Urinary bladder (tissue), 4 donors: Measurements from ENCODE around the gene PIK3R2. TPM values are rescaled to one million over a fixed set of nuclear protein-coding genes. Genes with fewer than 3 reads are reported as not detected.
A peak's percentile ranks its signal among the peaks of the same experiment; 100 is the strongest.
"Not testable (repeated sequence)": the region's sequence is repeated elsewhere in the genome, so short reads cannot be mapped to it uniquely, and the experiment has no call there.

ENCODE experiments used
- DNase-seq: peaks from one replicate; pipeline ENCODE4 v3.0.0-alpha.2; 2015; ENCODE audit errors: extremely low spot score
- H3K27ac ChIP-seq: one replicate; pipeline ENCODE4 v1.5.1; 2013; ENCODE audit warnings: low read depth, mild to moderate bottlenecking, moderate library complexity
- H3K36me3 ChIP-seq: one replicate; pipeline ENCODE4 v1.6.1; 2013; ENCODE audit warnings: mild to moderate bottlenecking, moderate library complexity; ENCODE audit not compliant: insufficient read depth
- H3K4me1 ChIP-seq: one replicate; pipeline ENCODE4 v1.6.1; 2013; ENCODE audit warnings: mild to moderate bottlenecking, moderate library complexity; ENCODE audit not compliant: insufficient read depth
- H3K4me3 ChIP-seq: one replicate; pipeline ENCODE4 v1.5.1; 2013; ENCODE audit warnings: low read depth, low read length
- WGBS: extraction: QIAGEN DNeasy Blood & Tissue Kit; methylation state at CpG from one replicate; pipeline ENCODE4 v1.1.7; 2013; 5-methylcytosine and 5-hydroxymethylcytosine counted together
- polyA plus RNA-seq: library from polyadenylated mRNA; stranded (reverse); fragments of 200-250 nt; gene quantifications from one replicate; pipeline ENCODE4 v1.2.3, GENCODE V29; 2013
- total RNA-seq: library from RNA; depleted of rRNA; stranded (reverse); fragments of >200 nt; gene quantifications from one replicate; pipeline ENCODE4 v1.2.3, GENCODE V29; 2014
- donor health status: healthy with polysubstance abuse.
- donor health status: healthy.

PIK3R2 gene
- total RNA-seq (12.2 TPM), polyA plus RNA-seq (17.0 TPM)

- under 1% methylated on average over 86 of the region's 86 CpGs for WGBS
- Histone ChIP-seq H3K36me3 (peaks cover 3% of the 10 kb centered on the region), H3K4me3 (peak within 1 kb of the TSS; percentile 68), H3K27ac (peak within 1 kb of the TSS; percentile 87), H3K4me1 (peaks cover 2% of the 10 kb centered on the region)
- peak; percentile 99 for DNase-seq
Observed at GRCh38 chr19:18152817-18153555, at the start of gene PIK3R2. PIK3R2 (plus strand) TSS chr19:18153163; CDS start chr19:18155880, 2,717 bp downstream.

- whole genome bisulfite sequencing = 70% methylated on average over 5 of the region's 5 CpGs
- DNase-seq = no peak
- Histone ChIP-seq H3K4me1 (no peaks in the 10 kb centered on the region), H3K36me3 (no peaks in the 10 kb centered on the region), H3K4me3 (no peak overlapping the region), H3K27ac (no peak overlapping the region)
Observed at GRCh38 chr19:18104793-18105131, 48.2 kb upstream of the PIK3R2 start.

- H3K36me3 ChIP-seq, DNase-seq, H3K27ac ChIP-seq, H3K4me3 ChIP-seq, H3K4me1 ChIP-seq: not testable (repeated sequence)
- 81% methylated on average over 7 of the region's 7 CpGs for WGBS
Observed at GRCh38 chr19:18105259-18105658, 47.7 kb upstream of the PIK3R2 start.

- DNase-seq = no peak
- H3K4me3 ChIP-seq = no peak overlapping the region
- H3K36me3 ChIP-seq = no peaks in the 10 kb centered on the region
- no peak overlapping the region for H3K27ac ChIP-seq
- 94% methylated on average over 9 of the region's 9 CpGs for WGBS
- H3K4me1 ChIP-seq = no peaks in the 10 kb centered on the region
Observed at GRCh38 chr19:18107235-18107634, 45.7 kb upstream of the PIK3R2 start.

- Histone ChIP-seq H3K4me1 (no peaks in the 10 kb centered on the region), H3K27ac (no peak overlapping the region), H3K36me3 (no peaks in the 10 kb centered on the region), H3K4me3 (no peak overlapping the region)
- WGBS = 81% methylated on average over 2 of the region's 2 CpGs
- no peak for DNase-seq
Observed at GRCh38 chr19:18108897-18109296, 44.1 kb upstream of the PIK3R2 start.

- 64% methylated on average over 12 of the region's 12 CpGs for WGBS
- Histone ChIP-seq H3K4me3 (peak overlapping the region; percentile 65), H3K27ac (no peak overlapping the region), H3K36me3 (no peaks in the 10 kb centered on the region), H3K4me1 (no peaks in the 10 kb centered on the region)
- DNase-seq = no peak
Observed at GRCh38 chr19:18109341-18109732, 43.6 kb upstream of the PIK3R2 start.

GRCh38 chr19:18109733-18110608, 43.0 kb upstream of the PIK3R2 start:
- Histone ChIP-seq H3K36me3 (no peaks in the 10 kb centered on the region), H3K4me3 (peak overlapping the region; percentile 65), H3K4me1 (no peaks in the 10 kb centered on the region), H3K27ac (peak overlapping the region; percentile 58)
- 2% methylated on average over 92 of the region's 92 CpGs for whole genome bisulfite sequencing
- DNase-seq = no peak

- H3K4me3 ChIP-seq = peak overlapping the region; percentile 65
- DNase-seq = no peak
- 40% methylated on average over 22 of the region's 22 CpGs for WGBS
- no peaks in the 10 kb centered on the region for H3K4me1 ChIP-seq
- H3K27ac ChIP-seq = no peak overlapping the region
- H3K36me3 ChIP-seq = no peaks in the 10 kb centered on the region
Observed at GRCh38 chr19:18110609-18111232, 42.2 kb upstream of the PIK3R2 start.

- H3K4me1 ChIP-seq = no peaks in the 10 kb centered on the region
- H3K36me3 ChIP-seq = no peaks in the 10 kb centered on the region
- no peak overlapping the region for H3K4me3 ChIP-seq
- no peak overlapping the region for H3K27ac ChIP-seq
- peak; percentile 32 for DNase-seq
- 30% methylated on average over 9 of the region's 9 CpGs for whole genome bisulfite sequencing
Observed at GRCh38 chr19:18112989-18113478, 39.9 kb upstream of the PIK3R2 start.

GRCh38 chr19:18113827-18114226, 39.1 kb upstream of the PIK3R2 start:
- DNase-seq = no peak
- H3K4me1 ChIP-seq = no peaks in the 10 kb centered on the region
- no peak overlapping the region for H3K4me3 ChIP-seq
- 92% methylated on average over 5 of the region's 5 CpGs for whole genome bisulfite sequencing
- no peaks in the 10 kb centered on the region for H3K36me3 ChIP-seq
- no peak overlapping the region for H3K27ac ChIP-seq

- Histone ChIP-seq H3K4me1 (no peaks in the 10 kb centered on the region), H3K36me3 (no peaks in the 10 kb centered on the region), H3K4me3 (no peak overlapping the region), H3K27ac (no peak overlapping the region)
- no peak for DNase-seq
- 96% methylated on average over 4 of the region's 4 CpGs for WGBS
Observed at GRCh38 chr19:18114483-18114882, 38.5 kb upstream of the PIK3R2 start.

GRCh38 chr19:18117364-18117691, 35.6 kb upstream of the PIK3R2 start:
- WGBS = 12% methylated on average over 11 of the region's 11 CpGs
- Histone ChIP-seq H3K36me3 (no peaks in the 10 kb centered on the region), H3K27ac (no peak overlapping the region), H3K4me3 (peak overlapping the region; percentile 75), H3K4me1 (no peaks in the 10 kb centered on the region)
- DNase-seq = no peak

- H3K36me3 ChIP-seq = no peaks in the 10 kb centered on the region
- no peaks in the 10 kb centered on the region for H3K4me1 ChIP-seq
- H3K4me3 ChIP-seq = peak overlapping the region; percentile 75
- H3K27ac ChIP-seq = peak overlapping the region; percentile 35
- DNase-seq = peak; percentile 50
- WGBS = under 1% methylated on average over 85 of the region's 86 CpGs
Observed at GRCh38 chr19:18117692-18118378, 35.1 kb upstream of the PIK3R2 start.
